AG04449 (cell line): Measurements from ENCODE around the gene GALNT2.

Source experiments
- CTCF ChIA-PET: fragments of 350-600 bp; formaldehyde crosslinking; extraction: SDS; loops from one replicate; lab custom pipeline; 2021; ENCODE audit warnings: antibody characterized with exemption; lab: Yijun Ruan, JAX
- POLR2A ChIA-PET: fragments of 400-600, 350-600 bp; formaldehyde crosslinking; extraction: SDS; loops from one replicate; lab custom pipeline; 2020; ENCODE audit warnings: antibody characterized with exemption, inconsistent platforms; lab: Yijun Ruan, JAX
- DNase-seq: peaks from one replicate; pipeline ENCODE4 v3.0.0-alpha.2; 2010; ENCODE audit warnings: low read depth, low spot score
- H3K4me3 ChIP-seq: 2 replicates; pipeline ENCODE4 v1.5.1; 2011; ENCODE audit warnings: low read depth, mild to moderate bottlenecking, control low read depth, low read length
- TF ChIP-seq, protein P1 (sequence below): IDR thresholded peaks from one replicate; pipeline ENCODE4 v1.5.1; 2011; ENCODE audit warnings: mild to moderate bottlenecking, moderate library complexity, low read length, control low read depth, inconsistent platforms; ENCODE audit not compliant: insufficient read depth; ENCODE audit errors: missing control alignments

Gene GALNT2

DNA sequence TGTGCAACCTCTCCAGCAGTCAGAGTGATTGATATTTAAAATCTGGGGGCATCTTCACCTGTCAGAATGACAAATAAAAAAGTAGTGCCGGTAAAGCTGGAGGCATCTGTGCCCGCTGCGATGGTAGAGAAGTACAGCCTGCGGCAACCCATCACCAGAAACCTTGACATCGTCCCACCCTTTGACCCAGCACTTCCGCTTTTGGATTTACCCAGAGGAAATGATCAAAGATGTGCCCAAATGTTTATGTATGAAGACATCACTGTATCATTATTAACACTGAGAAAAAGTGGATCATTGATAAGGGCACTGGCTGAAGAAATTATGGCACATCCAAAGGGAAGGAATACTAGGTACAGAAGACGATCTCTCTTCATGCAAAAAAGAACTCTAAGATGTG lies 263.1 kb downstream of the GALNT2 start:
- no peak for DNase-seq
- ChIA-PET CTCF (no interaction called here), POLR2A (no interaction called here)
- TF ChIP-seq, protein P1, sequence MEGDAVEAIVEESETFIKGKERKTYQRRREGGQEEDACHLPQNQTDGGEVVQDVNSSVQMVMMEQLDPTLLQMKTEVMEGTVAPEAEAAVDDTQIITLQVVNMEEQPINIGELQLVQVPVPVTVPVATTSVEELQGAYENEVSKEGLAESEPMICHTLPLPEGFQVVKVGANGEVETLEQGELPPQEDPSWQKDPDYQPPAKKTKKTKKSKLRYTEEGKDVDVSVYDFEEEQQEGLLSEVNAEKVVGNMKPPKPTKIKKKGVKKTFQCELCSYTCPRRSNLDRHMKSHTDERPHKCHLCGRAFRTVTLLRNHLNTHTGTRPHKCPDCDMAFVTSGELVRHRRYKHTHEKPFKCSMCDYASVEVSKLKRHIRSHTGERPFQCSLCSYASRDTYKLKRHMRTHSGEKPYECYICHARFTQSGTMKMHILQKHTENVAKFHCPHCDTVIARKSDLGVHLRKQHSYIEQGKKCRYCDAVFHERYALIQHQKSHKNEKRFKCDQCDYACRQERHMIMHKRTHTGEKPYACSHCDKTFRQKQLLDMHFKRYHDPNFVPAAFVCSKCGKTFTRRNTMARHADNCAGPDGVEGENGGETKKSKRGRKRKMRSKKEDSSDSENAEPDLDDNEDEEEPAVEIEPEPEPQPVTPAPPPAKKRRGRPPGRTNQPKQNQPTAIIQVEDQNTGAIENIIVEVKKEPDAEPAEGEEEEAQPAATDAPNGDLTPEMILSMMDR, result no peak
- no peak overlapping the region for H3K4me3 ChIP-seq
